HEK293T (cell line): ENCODE data around the gene TMTC4.

ENCODE experiments used
- ARNT ChIP-seq: fragments of 450-650 bp; IDR thresholded peaks from 2 replicates; pipeline ENCODE4 v1.6.1; 2017; ENCODE audit warnings: mild to moderate bottlenecking
- BHLHE40 ChIP-seq: fragments of 450-650 bp; IDR thresholded peaks from 2 replicates; pipeline ENCODE4 v1.6.1; 2016; ENCODE audit warnings: mild to moderate bottlenecking, moderate library complexity, borderline replicate concordance
- CTBP1 ChIP-seq: fragments of 450-650 bp; IDR thresholded peaks from 2 replicates; pipeline ENCODE4 v1.6.1; 2016; ENCODE audit warnings: borderline replicate concordance
- ELF4 ChIP-seq: fragments of 450-650 bp; IDR thresholded peaks from 2 replicates; pipeline ENCODE4 v1.6.1; 2017; ENCODE audit warnings: antibody characterized with exemption
- FOXK2 ChIP-seq: fragments of 450-650 bp; IDR thresholded peaks from 2 replicates; pipeline ENCODE4 v1.6.1; 2016; ENCODE audit warnings: mild to moderate bottlenecking
- FOXM1 ChIP-seq: fragments of 450-650 bp; IDR thresholded peaks from 2 replicates; pipeline ENCODE4 v1.6.1; 2017; ENCODE audit warnings: mild to moderate bottlenecking, borderline replicate concordance
- HDGF ChIP-seq: fragments of 450-650 bp; IDR thresholded peaks from 2 replicates; pipeline ENCODE4 v1.6.1; 2017; ENCODE audit warnings: antibody characterized with exemption, borderline replicate concordance
- L3MBTL2 ChIP-seq: fragments of 450-650 bp; conservative IDR thresholded peaks from 2 replicates; pipeline ENCODE4 v1.6.1; 2016; ENCODE audit warnings: mild to moderate bottlenecking
- NFRKB ChIP-seq: fragments of 450-650 bp; IDR thresholded peaks from 2 replicates; pipeline ENCODE4 v1.6.1; 2016; ENCODE audit warnings: mild to moderate bottlenecking, moderate library complexity
- PKNOX1 ChIP-seq: fragments of 450-650 bp; IDR thresholded peaks from 2 replicates; pipeline ENCODE4 v1.6.1; 2016
- SP1 ChIP-seq: fragments of 450-650 bp; IDR thresholded peaks from 2 replicates; pipeline ENCODE4 v1.6.1; 2017
- SUZ12 ChIP-seq: fragments of 450-650 bp; IDR thresholded peaks from 2 replicates; pipeline ENCODE4 v1.6.1; 2016; ENCODE audit warnings: mild to moderate bottlenecking
- TARDBP ChIP-seq: fragments of 450-650 bp; IDR thresholded peaks from 2 replicates; pipeline ENCODE4 v1.6.1; 2016
- ZNF384 ChIP-seq: fragments of 450-650 bp; IDR thresholded peaks from 2 replicates; pipeline ENCODE4 v1.6.1; 2016

GRCh38 chr13:100601716-100602115, 72.9 kb downstream of the TMTC4 start:
- TF ChIP-seq CTBP1 (no peak), HDGF (no peak), SP1 (no peak), FOXM1 (no peak), FOXK2 (no peak), TARDBP (no peak), L3MBTL2 (no peak), ELF4 (no peak), BHLHE40 (no peak), SUZ12 (no peak), NFRKB (no peak), PKNOX1 (no peak), ZNF384 (no peak), ARNT (no peak)
